Osteocyte (in vitro differentiated cells): ENCODE data around the gene OR2H2. TPM values are rescaled to one million over a fixed set of nuclear protein-coding genes. Genes with fewer than 3 reads are reported as not detected.

Experiments used
- DNase-seq: peaks from one replicate; pipeline ENCODE4 v3.0.0; 2021; ENCODE audit warnings: mixed read lengths; ENCODE audit not compliant: unreplicated experiment; ENCODE audit errors: extremely low spot score
- H3K27ac Mint-ChIP-seq: one replicate; pipeline ENCODE4 v1.8.0; 2021; ENCODE audit warnings: mild to moderate bottlenecking, mixed read lengths; ENCODE audit not compliant: unreplicated experiment
- H3K27me3 Mint-ChIP-seq: one replicate; pipeline ENCODE4 v1.8.0; 2021; ENCODE audit warnings: mixed read lengths; ENCODE audit not compliant: unreplicated experiment
- H3K36me3 Mint-ChIP-seq: one replicate; pipeline ENCODE4 v1.8.0; 2021; ENCODE audit warnings: mixed read lengths; ENCODE audit not compliant: unreplicated experiment
- H3K4me1 Mint-ChIP-seq: one replicate; pipeline ENCODE4 v1.8.0; 2021; ENCODE audit warnings: mixed read lengths; ENCODE audit not compliant: unreplicated experiment
- H3K4me3 Mint-ChIP-seq: one replicate; pipeline ENCODE4 v1.8.0; 2021; ENCODE audit warnings: mild to moderate bottlenecking, moderate library complexity, mixed read lengths; ENCODE audit not compliant: unreplicated experiment
- H3K9me3 Mint-ChIP-seq: one replicate; pipeline ENCODE4 v1.8.0; 2021; ENCODE audit warnings: mixed read lengths; ENCODE audit not compliant: unreplicated experiment
- total RNA-seq: library from RNA; stranded (reverse); gene quantifications from 2 replicates; pipeline ENCODE4 v1.2.1, GENCODE V29; 2021
- TF ChIP-seq, protein P1 (sequence below): fragments of 200-600 bp; sonication (generic); IDR thresholded peaks from 2 replicates; pipeline ENCODE4 v1.5.0; 2021; ENCODE audit warnings: antibody characterized with exemption, mild to moderate bottlenecking, moderate library complexity

OR2H2 gene
- total RNA-seq, 1 donor from 2014 or later, result not detected

DNA sequence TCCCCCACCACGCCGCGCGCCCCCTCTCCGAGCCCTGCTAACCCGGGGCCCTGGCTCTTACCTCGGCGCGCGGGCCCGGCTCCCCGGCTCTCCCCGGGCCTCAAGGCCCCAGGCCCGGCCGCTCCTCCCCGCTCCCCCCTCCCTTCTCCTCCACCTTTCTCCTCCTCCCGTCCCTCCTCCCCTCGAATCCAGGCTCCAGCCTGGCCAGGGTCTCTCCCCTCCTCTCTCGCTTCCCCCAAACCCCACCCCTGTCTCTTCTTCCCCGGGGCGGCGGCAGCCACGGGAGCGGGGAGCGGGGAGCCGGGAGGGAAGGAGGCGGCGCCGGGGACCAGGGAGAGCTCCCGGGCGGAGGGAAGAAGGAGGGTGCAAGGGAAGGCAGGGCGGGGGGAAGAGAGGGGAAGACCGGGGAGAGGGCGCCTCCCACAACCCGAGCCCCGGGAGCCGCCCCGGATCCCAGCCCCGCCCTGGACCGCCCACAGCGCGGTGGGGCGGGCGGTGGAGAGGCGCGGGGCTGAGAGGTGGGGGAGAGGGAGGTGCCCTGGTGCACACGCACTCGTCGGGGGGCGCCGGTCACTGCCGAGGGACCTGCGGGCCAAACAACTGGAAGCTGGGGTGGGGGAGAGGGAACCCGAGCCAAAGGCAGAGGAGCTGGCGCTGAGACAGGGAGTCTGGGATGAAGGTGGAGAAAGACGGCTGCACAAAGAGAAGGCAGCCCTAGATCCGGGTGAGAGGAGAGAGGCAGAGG lies 48.0 kb downstream of the OR2H2 start, which contains the start of gene GABBR1:
GABBR1 (minus strand) TSS at position 395 of the 745 bp plus-strand sequence. CDS start 798 bp downstream, outside the sequence.
- DNase-seq, result peak; percentile 96
- Mint-ChIP-seq H3K4me3 (peak within 1 kb of the TSS; percentile 93), H3K27me3 (peaks cover 2% of the 10 kb centered on the region), H3K27ac (peak within 1 kb of the TSS; percentile 74), H3K9me3 (no peaks in the 10 kb centered on the region), H3K36me3 (no peaks in the 10 kb centered on the region), H3K4me1 (peaks cover 44% of the 10 kb centered on the region)
- TF ChIP-seq, protein P1, sequence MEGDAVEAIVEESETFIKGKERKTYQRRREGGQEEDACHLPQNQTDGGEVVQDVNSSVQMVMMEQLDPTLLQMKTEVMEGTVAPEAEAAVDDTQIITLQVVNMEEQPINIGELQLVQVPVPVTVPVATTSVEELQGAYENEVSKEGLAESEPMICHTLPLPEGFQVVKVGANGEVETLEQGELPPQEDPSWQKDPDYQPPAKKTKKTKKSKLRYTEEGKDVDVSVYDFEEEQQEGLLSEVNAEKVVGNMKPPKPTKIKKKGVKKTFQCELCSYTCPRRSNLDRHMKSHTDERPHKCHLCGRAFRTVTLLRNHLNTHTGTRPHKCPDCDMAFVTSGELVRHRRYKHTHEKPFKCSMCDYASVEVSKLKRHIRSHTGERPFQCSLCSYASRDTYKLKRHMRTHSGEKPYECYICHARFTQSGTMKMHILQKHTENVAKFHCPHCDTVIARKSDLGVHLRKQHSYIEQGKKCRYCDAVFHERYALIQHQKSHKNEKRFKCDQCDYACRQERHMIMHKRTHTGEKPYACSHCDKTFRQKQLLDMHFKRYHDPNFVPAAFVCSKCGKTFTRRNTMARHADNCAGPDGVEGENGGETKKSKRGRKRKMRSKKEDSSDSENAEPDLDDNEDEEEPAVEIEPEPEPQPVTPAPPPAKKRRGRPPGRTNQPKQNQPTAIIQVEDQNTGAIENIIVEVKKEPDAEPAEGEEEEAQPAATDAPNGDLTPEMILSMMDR, result no peak

DNA sequence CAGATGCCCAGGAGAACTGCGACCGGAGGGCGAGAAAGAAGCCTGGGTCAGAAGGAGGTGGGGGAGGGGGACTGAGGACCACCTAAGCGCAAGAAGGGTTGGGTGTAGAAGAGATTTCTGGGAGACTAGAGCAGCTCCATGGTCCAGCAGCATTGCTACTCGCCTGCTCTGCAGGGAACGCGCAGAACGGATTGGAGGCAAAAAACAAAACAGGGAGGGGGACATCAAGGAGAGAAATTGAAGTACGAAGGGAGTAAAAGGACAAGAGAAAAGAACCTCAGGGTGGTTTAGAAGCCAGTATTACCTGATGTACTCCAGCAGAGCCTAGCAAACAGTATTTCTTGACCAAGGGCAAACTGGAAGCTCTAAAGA lies 48.6 kb downstream of the OR2H2 start:
- TF ChIP-seq, protein P1, result no peak
- Mint-ChIP-seq H3K4me1 (peaks cover 44% of the 10 kb centered on the region), H3K27me3 (peaks cover 5% of the 10 kb centered on the region), H3K9me3 (no peaks in the 10 kb centered on the region), H3K4me3 (peak overlapping the region; percentile 93), H3K36me3 (no peaks in the 10 kb centered on the region), H3K27ac (peak overlapping the region; percentile 46)
- DNase-seq, result no peak

DNA sequence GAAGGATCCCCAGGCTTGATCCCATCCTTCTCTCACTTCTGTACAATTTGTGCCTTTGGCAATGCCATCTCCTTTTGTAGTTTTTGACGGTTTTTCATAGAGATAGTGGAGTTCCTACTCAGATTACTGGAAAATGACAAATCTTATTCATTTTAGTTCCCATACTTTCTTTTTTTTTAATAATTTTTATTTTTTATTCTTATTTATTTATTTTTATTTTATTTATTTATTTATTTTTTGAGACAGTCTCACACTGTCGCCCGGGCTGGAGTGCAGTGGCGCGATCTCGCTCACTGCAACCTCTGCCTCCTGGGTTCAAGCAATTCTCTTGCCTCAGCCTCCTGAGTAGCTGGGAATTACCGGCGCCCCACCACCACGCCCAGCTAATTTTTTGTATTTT lies 52.3 kb downstream of the OR2H2 start:
- TF ChIP-seq, protein P1, result no peak
- Mint-ChIP-seq H3K27me3 (peaks cover 8% of the 10 kb centered on the region), H3K9me3 (no peaks in the 10 kb centered on the region), H3K27ac (no peak overlapping the region), H3K4me1 (peaks cover 7% of the 10 kb centered on the region), H3K36me3 (no peaks in the 10 kb centered on the region), H3K4me3 (no peak overlapping the region)
- no peak for DNase-seq

Other genes with a start within 250 kb of the OR2H2 start
- not detected in 2 replicates for gene OR5V1, start 216.3 kb upstream of the OR2H2 start, total RNA-seq
- not detected in 2 replicates for gene OR12D3, start 209.8 kb upstream of the OR2H2 start, total RNA-seq
- gene OR12D2, start 189.5 kb upstream of the OR2H2 start, total RNA-seq, result not detected in 2 replicates
- not detected in 2 replicates for gene OR12D1, start 170.2 kb upstream of the OR2H2 start, total RNA-seq
- gene OR10C1, start 145.8 kb upstream of the OR2H2 start, total RNA-seq, result not detected in 2 replicates
- not detected in 2 replicates for gene OR11A1, start 128.1 kb upstream of the OR2H2 start, total RNA-seq
- not detected in 2 replicates for gene OR2H1, start 128.0 kb upstream of the OR2H2 start, total RNA-seq
- gene MAS1L, start 97.2 kb upstream of the OR2H2 start, total RNA-seq, result not detected in 2 replicates
- not detected in 2 replicates for gene UBD, start 25.4 kb upstream of the OR2H2 start, total RNA-seq
- 80.4 and 93.6 TPM in 2 replicates for gene GABBR1, start 48.1 kb downstream of the OR2H2 start, total RNA-seq
- not detected in 2 replicates for gene MOG, start 72.0 kb downstream of the OR2H2 start, total RNA-seq
- not detected in 2 replicates for gene ZFP57, start 96.0 kb downstream of the OR2H2 start, total RNA-seq
- 11.4 and 12.5 TPM in 2 replicates for gene HLA-F, start 138.3 kb downstream of the OR2H2 start, total RNA-seq
- gene HLA-G, start 242.7 kb downstream of the OR2H2 start, total RNA-seq, result 0.32 and 0.68 TPM in 2 replicates